HEK293 (cell line): Measurements from ENCODE around the gene INSRR.
A peak's percentile ranks its signal among the peaks of the same experiment; 100 is the strongest.

Experiments used
- CTCF ChIA-PET: fragments of 350-600 bp; formaldehyde crosslinking; extraction: SDS; loops from one replicate; lab custom pipeline; 2021; ENCODE audit warnings: antibody characterized with exemption; lab: Yijun Ruan, JAX
- POLR2A ChIA-PET: fragments of 300-600 bp; formaldehyde crosslinking; extraction: SDS; loops from one replicate; lab custom pipeline; 2020; ENCODE audit warnings: antibody characterized with exemption, inconsistent platforms; lab: Yijun Ruan, JAX
- H3K27ac ChIP-seq: fragments of 200-500 bp; sonication (Bioruptor generic); 2 replicates; pipeline ENCODE4 v1.5.1; 2014; ENCODE audit warnings: low read depth, low read length, control low read depth, inconsistent platforms; ENCODE audit errors: extremely low read depth
- H3K36me3 ChIP-seq, 2 experiments: fragments of 200-500 bp in 1 of 2; sonication (Bioruptor generic) in 1 of 2; 1 replicate in 1 of 2; 2 replicates in 1 of 2; pipeline ENCODE4 v1.5.1; 2014 to 2017; ENCODE audit warnings: inconsistent platforms in 2 of 2, low read length in 2 of 2; ENCODE audit not compliant: control insufficient read depth in 2 of 2, insufficient read depth in 1 of 2
- H3K4me1 ChIP-seq: fragments of 200-500 bp; sonication (Bioruptor generic); 2 replicates; pipeline ENCODE4 v1.5.1; 2014; ENCODE audit warnings: mild to moderate bottlenecking, low read length, inconsistent platforms; ENCODE audit not compliant: control insufficient read depth, insufficient read depth
- H3K4me3 ChIP-seq: 2 replicates; pipeline ENCODE4 v1.5.1; 2011; ENCODE audit warnings: low read depth, mild to moderate bottlenecking, control low read depth, low read length, moderate library complexity
- H3K9me3 ChIP-seq: fragments of 200-500 bp; sonication (Bioruptor generic); 2 replicates; pipeline ENCODE4 v1.5.1; 2014; ENCODE audit warnings: low read depth, low read length, inconsistent platforms; ENCODE audit not compliant: control insufficient read depth, insufficient read depth
- BCL11A ChIP-seq: fragments of 450-650 bp; formaldehyde crosslinking; IDR thresholded peaks from 2 replicates; pipeline ENCODE4 v1.5.1; 2016; ENCODE audit warnings: low read depth, missing biosample characterization, missing genetic modification characterization
- CTCF ChIP-seq: fragments of 450-650 bp; formaldehyde crosslinking; IDR thresholded peaks from 2 replicates; pipeline ENCODE4 v1.5.1; 2016; ENCODE audit warnings: missing biosample characterization, missing genetic modification characterization
- EGR2 ChIP-seq: fragments of 450-650 bp; formaldehyde crosslinking; IDR thresholded peaks from 2 replicates; pipeline ENCODE4 v1.5.1; 2016; ENCODE audit warnings: low read depth, missing biosample characterization, missing genetic modification characterization
- GLI4 ChIP-seq: fragments of 450-650 bp; formaldehyde crosslinking; IDR thresholded peaks from 2 replicates; pipeline ENCODE4 v1.5.1; 2016; ENCODE audit warnings: missing biosample characterization, missing genetic modification characterization
- KLF17 ChIP-seq: fragments of 450-650 bp; formaldehyde crosslinking; IDR thresholded peaks from 2 replicates; pipeline ENCODE4 v1.5.1; 2016; ENCODE audit warnings: missing biosample characterization, missing genetic modification characterization
- PATZ1 ChIP-seq: fragments of 450-650 bp; formaldehyde crosslinking; IDR thresholded peaks from 2 replicates; pipeline ENCODE4 v1.5.1; 2016; ENCODE audit warnings: missing biosample characterization, missing genetic modification characterization
- PRDM1 ChIP-seq: fragments of 450-650 bp; formaldehyde crosslinking; IDR thresholded peaks from 2 replicates; pipeline ENCODE4; 2016; ENCODE audit warnings: missing biosample characterization, missing genetic modification characterization
- ZBTB17 ChIP-seq: fragments of 450-650 bp; formaldehyde crosslinking; IDR thresholded peaks from 2 replicates; pipeline ENCODE4 v1.5.1; 2016; ENCODE audit warnings: missing biosample characterization, missing genetic modification characterization
- ZBTB20 ChIP-seq: fragments of 450-650 bp; formaldehyde crosslinking; IDR thresholded peaks from 2 replicates; pipeline ENCODE4 v1.5.1; 2016; ENCODE audit warnings: missing biosample characterization, missing genetic modification characterization
- ZNF114 ChIP-seq: fragments of 450-650 bp; formaldehyde crosslinking; IDR thresholded peaks from 2 replicates; pipeline ENCODE4 v1.5.0; 2017; ENCODE audit warnings: missing biosample characterization, missing genetic modification characterization
- ZNF138 ChIP-seq: fragments of 450-650 bp; formaldehyde crosslinking; IDR thresholded peaks from 2 replicates; pipeline ENCODE4 v1.5.1; 2016; ENCODE audit warnings: missing biosample characterization, missing genetic modification characterization, borderline replicate concordance
- ZNF2 ChIP-seq: fragments of 450-650 bp; formaldehyde crosslinking; IDR thresholded peaks from 2 replicates; pipeline ENCODE4 v1.5.1; 2016; ENCODE audit warnings: missing biosample characterization, missing genetic modification characterization
- ZNF239 ChIP-seq: fragments of 450-650 bp; formaldehyde crosslinking; IDR thresholded peaks from 2 replicates; pipeline ENCODE4 v1.5.1; 2016; ENCODE audit warnings: missing biosample characterization, missing genetic modification characterization
- ZNF280C ChIP-seq: fragments of 450-650 bp; formaldehyde crosslinking; IDR thresholded peaks from 2 replicates; pipeline ENCODE4 v1.5.1; 2016; ENCODE audit warnings: missing biosample characterization, missing genetic modification characterization
- ZNF335 ChIP-seq: fragments of 450-650 bp; formaldehyde crosslinking; conservative IDR thresholded peaks from 2 replicates; pipeline ENCODE4 v1.5.1; 2016; ENCODE audit warnings: missing biosample characterization, missing genetic modification characterization
- ZNF366 ChIP-seq: fragments of 450-650 bp; formaldehyde crosslinking; conservative IDR thresholded peaks from 2 replicates; pipeline ENCODE4 v1.5.1; 2016; ENCODE audit warnings: missing biosample characterization, missing genetic modification characterization
- ZNF501 ChIP-seq: fragments of 450-650 bp; formaldehyde crosslinking; IDR thresholded peaks from 2 replicates; pipeline ENCODE4 v1.5.1; 2016; ENCODE audit warnings: missing biosample characterization, missing genetic modification characterization
- ZNF530 ChIP-seq: fragments of 450-650 bp; formaldehyde crosslinking; IDR thresholded peaks from 2 replicates; pipeline ENCODE4 v1.5.1; 2016; ENCODE audit warnings: low read depth, missing biosample characterization, missing genetic modification characterization
- ZNF585B ChIP-seq: fragments of 450-650 bp; formaldehyde crosslinking; IDR thresholded peaks from 2 replicates; pipeline ENCODE4 v1.5.1; 2016; ENCODE audit warnings: missing biosample characterization, missing genetic modification characterization
- ZNF600 ChIP-seq: fragments of 450-650 bp; formaldehyde crosslinking; IDR thresholded peaks from 2 replicates; pipeline ENCODE4 v1.5.1; 2016; ENCODE audit warnings: missing biosample characterization, missing genetic modification characterization
- ZNF626 ChIP-seq: fragments of 450-650 bp; sonication (Bioruptor Pico); formaldehyde crosslinking; IDR thresholded peaks from 2 replicates; pipeline ENCODE4 v1.5.1; 2018; ENCODE audit warnings: missing biosample characterization, missing genetic modification characterization, inconsistent platforms
- ZNF768 ChIP-seq: fragments of 450-650 bp; formaldehyde crosslinking; IDR thresholded peaks from 2 replicates; pipeline ENCODE4 v1.5.1; 2018; ENCODE audit warnings: missing biosample characterization, mild to moderate bottlenecking, missing genetic modification characterization
- ZSCAN4 ChIP-seq: fragments of 450-650 bp; formaldehyde crosslinking; IDR thresholded peaks from 2 replicates; pipeline ENCODE4 v1.5.1; 2017; ENCODE audit warnings: missing biosample characterization, missing genetic modification characterization

The INSRR gene

GRCh38 chr1:156863631-156864030 is 4.7 kb upstream of the INSRR start:
- H3K4me3 ChIP-seq: no peak overlapping the region
- POLR2A ChIA-PET: no interaction called here
- H3K4me1 ChIP-seq: peaks cover 2% of the 10 kb centered on the region; the same call in 1 of the 2 replicates

GRCh38 chr1:156862997-156863599 is 4.2 kb upstream of the INSRR start:
- Histone ChIP-seq H3K4me1 (peaks cover 2% of the 10 kb centered on the region; the same call in 1 of the 2 replicates), H3K9me3 (no peaks in the 10 kb centered on the region), H3K4me3 (no peak overlapping the region), H3K36me3 (no peaks in the 10 kb centered on the region)
- POLR2A ChIA-PET: interaction anchor here (1.4 kb wide), 1 partner anchor 135 kb away, joined by 3 read pairs; the partner anchor contains the start of genes ISG20L2 and METTL25B
- TF ChIP-seq ZBTB20 (tag by site-specific recombination) (peak; percentile 85), ZNF626 (tag by site-specific recombination) (no peak), ZNF138 (tag by site-specific recombination) (no peak), ZNF366 (tag by site-specific recombination) (0 out of 2 replicates have a peak, but pooled peaks have one; percentile 48), ZBTB17 (tag by site-specific recombination) (peak; percentile 55; the same call in 1 of the 2 replicates), ZNF600 (tag by site-specific recombination) (no peak), ZNF530 (tag by site-specific recombination) (no peak), PRDM1 (tag by site-specific recombination) (peak; percentile 91), ZNF114 (tag by site-specific recombination) (no peak)
- TF ChIP-seq, all 188 proteins: peak for 4
- H3K27ac ChIP-seq: no peak overlapping the region
- CTCF ChIA-PET: interaction anchor here (3.7 to 7.5 kb wide), 4 partner anchors 24 to 174 kb away, joined by 29 to 119 read pairs (median 82); no protein-coding TSS in a partner anchor

More at GRCh38 chr1:156863631-156864030, 4.7 kb upstream of the INSRR start:
- Histone ChIP-seq H3K9me3 (no peaks in the 10 kb centered on the region), H3K36me3 (no peaks in the 10 kb centered on the region), H3K27ac (no peak overlapping the region)
- CTCF ChIA-PET: interaction anchor here (0.7 to 6.4 kb wide), 6 partner anchors 27 to 236 kb away, joined by 3 to 86 read pairs (median 11); no protein-coding TSS in a partner anchor
- TF ChIP-seq ZSCAN4 (0 out of 2 replicates have a peak, but pooled peaks have one; percentile 30), ZNF501 (tag by site-specific recombination) (no peak)

GRCh38 chr1:156862584-156862983 is 3.7 kb upstream of the INSRR start:
- H3K9me3 ChIP-seq: no peaks in the 10 kb centered on the region
- no peak overlapping the region for H3K4me3 ChIP-seq
- ChIA-PET POLR2A (interaction anchor here (1.4 kb wide), 1 partner anchor 134 kb away, joined by 3 read pairs; the partner anchor contains the start of genes ISG20L2 and METTL25B), CTCF (interaction anchor here (3.2 to 7.6 kb wide), 7 partner anchors 8 to 173 kb away, joined by 22 to 129 read pairs (median 80); partner anchors contain the start of genes ISG20L2 and METTL25B)
- peaks cover 2% of the 10 kb centered on the region; the same call in 1 of the 2 replicates for H3K4me1 ChIP-seq
- H3K36me3 ChIP-seq: no peaks in the 10 kb centered on the region
- H3K27ac ChIP-seq: no peak overlapping the region
- TF ChIP-seq ZNF335 (tag by site-specific recombination) (no peak), EGR2 (peak; percentile 56), ZNF239 (tag by site-specific recombination) (no peak), KLF17 (no peak), ZNF2 (no peak), CTCF (tag by site-specific recombination) (no peak), BCL11A (tag by site-specific recombination) (no peak), ZNF280C (no peak), PATZ1 (tag by site-specific recombination) (no peak), ZNF585B (no peak), GLI4 (tag by site-specific recombination) (no peak), ZNF768 (tag by site-specific recombination) (no peak)
